Esophagus squamous epithelium (tissue), 4 donors: ENCODE results near the gene POT1.

ENCODE experiments used
- POLR2A ChIP-seq, 4 donors: fragments of 450-650 bp; IDR thresholded peaks; one replicate each; pipeline ENCODE4 v1.6.1; 2017; ENCODE audit warnings: antibody characterized with exemption in 4 of 4, mild to moderate bottlenecking in 4 of 4, moderate library complexity in 3 of 4
- TF ChIP-seq, protein P1 (sequence below), 6 experiments: fragments of 450-650 bp in 4 of 6; fragments of 200-600 bp in 2 of 6; sonication (generic) in 2 of 6; IDR thresholded peaks; one replicate each; pipeline ENCODE4 v1.5.1; 2016 to 2019; ENCODE audit warnings: antibody characterized with exemption in 6 of 6, mild to moderate bottlenecking in 4 of 6, moderate library complexity in 4 of 6

GRCh38 chr7:124924906-124925305 lies 4.7 kb downstream of the POT1 start:
- TF ChIP-seq POLR2A (IDR thresholded peaks at IDR 0.05), result no peak
- TF ChIP-seq, protein P1, sequence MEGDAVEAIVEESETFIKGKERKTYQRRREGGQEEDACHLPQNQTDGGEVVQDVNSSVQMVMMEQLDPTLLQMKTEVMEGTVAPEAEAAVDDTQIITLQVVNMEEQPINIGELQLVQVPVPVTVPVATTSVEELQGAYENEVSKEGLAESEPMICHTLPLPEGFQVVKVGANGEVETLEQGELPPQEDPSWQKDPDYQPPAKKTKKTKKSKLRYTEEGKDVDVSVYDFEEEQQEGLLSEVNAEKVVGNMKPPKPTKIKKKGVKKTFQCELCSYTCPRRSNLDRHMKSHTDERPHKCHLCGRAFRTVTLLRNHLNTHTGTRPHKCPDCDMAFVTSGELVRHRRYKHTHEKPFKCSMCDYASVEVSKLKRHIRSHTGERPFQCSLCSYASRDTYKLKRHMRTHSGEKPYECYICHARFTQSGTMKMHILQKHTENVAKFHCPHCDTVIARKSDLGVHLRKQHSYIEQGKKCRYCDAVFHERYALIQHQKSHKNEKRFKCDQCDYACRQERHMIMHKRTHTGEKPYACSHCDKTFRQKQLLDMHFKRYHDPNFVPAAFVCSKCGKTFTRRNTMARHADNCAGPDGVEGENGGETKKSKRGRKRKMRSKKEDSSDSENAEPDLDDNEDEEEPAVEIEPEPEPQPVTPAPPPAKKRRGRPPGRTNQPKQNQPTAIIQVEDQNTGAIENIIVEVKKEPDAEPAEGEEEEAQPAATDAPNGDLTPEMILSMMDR (IDR thresholded peaks at IDR 0.05), result no peak
